GM19452 (cell line): ENCODE measurements around the gene TMEM26.

Experiments
- ATAC-seq: cut with Tn5 transposase; IDR thresholded peaks from one replicate; pipeline ENCODE4 v1.9.1; 2021; ENCODE audit not compliant: unreplicated experiment

The TMEM26 gene

GRCh38 chr10:61460835-61461234 is 7.7 kb upstream of the TMEM26 start:
- ATAC-seq = no peak

- no peak for ATAC-seq
These were observed 4.8 kb upstream of the TMEM26 start for GRCh38 chr10:61458031-61458430.

GRCh38 chr10:61456095-61456789 is 3.1 kb upstream of the TMEM26 start:
- ATAC-seq = no peak

GRCh38 chr10:61455656-61456055 is 2.5 kb upstream of the TMEM26 start:
- no peak for ATAC-seq

- no peak for ATAC-seq
These were observed 1.4 kb upstream of the TMEM26 start for GRCh38 chr10:61454541-61454940.

- ATAC-seq = no peak
These were observed 980 bp downstream of the TMEM26 start for GRCh38 chr10:61452151-61452651.

- no peak for ATAC-seq
These were observed 1.8 kb downstream of the TMEM26 start for GRCh38 chr10:61451357-61451756.

GRCh38 chr10:61448841-61449600 is 4.2 kb downstream of the TMEM26 start:
- no peak for ATAC-seq

GRCh38 chr10:61448091-61448490 is 5.1 kb downstream of the TMEM26 start:
- no peak for ATAC-seq

- ATAC-seq = no peak
These were observed 14.0 kb downstream of the TMEM26 start for GRCh38 chr10:61439058-61439609.

GRCh38 chr10:61438141-61438988 is 14.8 kb downstream of the TMEM26 start:
- ATAC-seq = no peak

GRCh38 chr10:61423178-61423577 is 30.0 kb downstream of the TMEM26 start:
- ATAC-seq = no peak

- ATAC-seq = no peak
These were observed 35.5 kb downstream of the TMEM26 start for GRCh38 chr10:61417661-61418060.

GRCh38 chr10:61415824-61416223 is 37.4 kb downstream of the TMEM26 start:
- no peak for ATAC-seq

- no peak for ATAC-seq
These were observed 41.5 kb downstream of the TMEM26 start for GRCh38 chr10:61411706-61412105.

- no peak for ATAC-seq
These were observed 42.7 kb downstream of the TMEM26 start for GRCh38 chr10:61410353-61411070.

- ATAC-seq = no peak
These were observed 44.0 kb downstream of the TMEM26 start for GRCh38 chr10:61409157-61409556.

- ATAC-seq = no peak
These were observed 45.1 kb downstream of the TMEM26 start for GRCh38 chr10:61408105-61408504.

GRCh38 chr10:61406736-61407135 is 46.4 kb downstream of the TMEM26 start:
- ATAC-seq = no peak

GRCh38 chr10:61406242-61406641 is 46.9 kb downstream of the TMEM26 start:
- no peak for ATAC-seq
